PC-9 (cell line): Measurements from ENCODE around the gene HBE1. TPM values are rescaled to one million over a fixed set of nuclear protein-coding genes. Genes with fewer than 3 reads are reported as not detected.

Source experiments
- BruUV-seq: library from RNA; stranded (reverse); fragments of 400-500 nt; replicated peaks from 2 replicates; lab custom pipeline; 2021; lab: Mats Ljungman, UMichigan
- CTCF ChIA-PET: fragments of 300-600 bp; sonication (Branson Sonifier 250); formaldehyde crosslinking; loops from one replicate; lab custom pipeline; 2022; ENCODE audit warnings: antibody characterized with exemption; lab: Charles Lee
- POLR2A ChIA-PET: fragments of 300-600 bp; sonication (Branson Sonifier 250); formaldehyde crosslinking; loops from one replicate; lab custom pipeline; 2022; ENCODE audit warnings: antibody characterized with exemption; ENCODE audit not compliant: unreplicated experiment; lab: Charles Lee
- DNase-seq, 2 experiments: peaks; one replicate each; pipeline versions ENCODE4 v3.0.0 to v3.0.0-alpha.2; 2015 to 2022; ENCODE audit warnings: mixed read lengths in 1 of 2
- H2AFZ ChIP-seq: fragments of 200-600 bp; sonication (generic); 2 replicates; pipeline ENCODE4 v1.8.1; 2017; ENCODE audit warnings: antibody characterized with exemption
- H3F3A ChIP-seq: fragments of 200-600 bp; sonication (generic); 2 replicates; pipeline ENCODE4 v1.8.1; 2017; ENCODE audit warnings: antibody characterized with exemption, mild to moderate bottlenecking, low read depth; ENCODE audit not compliant: insufficient read depth
- H3K27ac ChIP-seq: fragments of 200-600 bp; sonication (generic); 2 replicates; pipeline ENCODE4 v1.6.1; 2016; ENCODE audit warnings: mixed run types
- H3K27me3 ChIP-seq: fragments of 200-600 bp; sonication (generic); 2 replicates; pipeline ENCODE4 v1.6.1; 2016; ENCODE audit warnings: low read depth, mixed run types; ENCODE audit not compliant: insufficient read depth
- H3K36me3 ChIP-seq: fragments of 200-600 bp; sonication (generic); 2 replicates; pipeline ENCODE4 v1.6.1; 2016; ENCODE audit warnings: low read depth, mixed run types
- H3K4me1 ChIP-seq: fragments of 200-600 bp; sonication (generic); replicated peaks from 2 replicates; pipeline ENCODE4 v1.6.1; 2016; ENCODE audit warnings: mixed run types; ENCODE audit not compliant: insufficient read depth
- H3K4me2 ChIP-seq: fragments of 200-600 bp; sonication (generic); 2 replicates; pipeline ENCODE4 v1.6.1; 2017; ENCODE audit warnings: mixed run types
- H3K4me3 ChIP-seq: fragments of 200-600 bp; sonication (generic); 2 replicates; pipeline ENCODE4 v1.6.1; 2016; ENCODE audit warnings: mixed run types
- H3K79me2 ChIP-seq: fragments of 200-600 bp; sonication (generic); 2 replicates; pipeline ENCODE4 v1.6.1; 2017; ENCODE audit warnings: low read depth, mixed run types
- H3K9me2 ChIP-seq: fragments of 200-600 bp; sonication (generic); 2 replicates; pipeline ENCODE4 v1.8.1; 2017; ENCODE audit warnings: mild to moderate bottlenecking; ENCODE audit not compliant: insufficient read depth
- H3K9me3 ChIP-seq: fragments of 200-600 bp; sonication (generic); 2 replicates; pipeline ENCODE4 v1.8.1; 2016; ENCODE audit warnings: low read depth; ENCODE audit not compliant: insufficient read depth
- H4K20me1 ChIP-seq: fragments of 200-600 bp; sonication (generic); 2 replicates; pipeline ENCODE4 v1.8.1; 2017; ENCODE audit not compliant: insufficient read depth
- CTCF ChIP-seq: fragments of 200-600 bp; sonication (generic); conservative IDR thresholded peaks from 2 replicates; pipeline ENCODE4 v1.6.1; 2017; ENCODE audit warnings: mixed run types, antibody characterized with exemption, mild to moderate bottlenecking, moderate library complexity
- EZH2 ChIP-seq: fragments of 200-600 bp; sonication (generic); IDR thresholded peaks from 2 replicates; pipeline ENCODE4 v1.8.0; 2017; ENCODE audit warnings: antibody characterized with exemption, low read depth
- intact Hi-C: fragments of 100-400 bp; cut with micrococcal nuclease; formaldehyde crosslinking; loops from one replicate; pipeline ENCODE4 v1.10.0; 2022; ENCODE audit not compliant: unreplicated experiment
- total RNA-seq: library from RNA; stranded (reverse); gene quantifications from 2 replicates; pipeline ENCODE4 v1.2.3, GENCODE V29; 2021

Gene HBE1
- total RNA-seq, 1 experiment from 2014 or later: 1.4 TPM

GRCh38 chr11:5226732-5227310, 42.9 kb downstream of the HBE1 start, which contains the start of gene HBB:
Gene HBB (minus strand): TSS chr11:5227071. CDS start chr11:5227021, 50 bp downstream.
- Histone ChIP-seq H3K27me3 (no peaks in the 10 kb centered on the region), H3K36me3 (no peaks in the 10 kb centered on the region), H3K9me2 (no peaks in the 10 kb centered on the region), H2AFZ (no peak within 1 kb of the TSS), H3F3A (no peaks in the 10 kb centered on the region), H3K4me2 (no peak within 1 kb of the TSS), H4K20me1 (no peaks in the 10 kb centered on the region), H3K27ac (no peak within 1 kb of the TSS), H3K4me1 (no peaks in the 10 kb centered on the region), H3K4me3 (no peak within 1 kb of the TSS), H3K9me3 (no peaks in the 10 kb centered on the region), H3K79me2 (no peaks in the 10 kb centered on the region)
- intact Hi-C loops: no loop called here
- CTCF ChIA-PET: no interaction called here
- TF ChIP-seq EZH2 (no peak), CTCF (no peak)
- no TSS peak for BruUV-seq
- POLR2A ChIA-PET: no interaction called here
- DNase-seq: no peak

DNA sequence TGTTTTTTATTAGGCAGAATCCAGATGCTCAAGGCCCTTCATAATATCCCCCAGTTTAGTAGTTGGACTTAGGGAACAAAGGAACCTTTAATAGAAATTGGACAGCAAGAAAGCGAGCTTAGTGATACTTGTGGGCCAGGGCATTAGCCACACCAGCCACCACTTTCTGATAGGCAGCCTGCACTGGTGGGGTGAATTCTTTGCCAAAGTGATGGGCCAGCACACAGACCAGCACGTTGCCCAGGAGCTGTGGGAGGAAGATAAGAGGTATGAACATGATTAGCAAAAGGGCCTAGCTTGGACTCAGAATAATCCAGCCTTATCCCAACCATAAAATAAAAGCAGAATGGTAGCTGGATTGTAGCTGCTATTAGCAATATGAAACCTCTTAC, 44.3 kb downstream of the HBE1 start:
- H3K4me2 ChIP-seq: no peak overlapping the region
- no peak overlapping the region for H2AFZ ChIP-seq
- no peaks in the 10 kb centered on the region for H3K27me3 ChIP-seq
- H3K4me1 ChIP-seq: no peaks in the 10 kb centered on the region
- POLR2A ChIA-PET: no interaction called here
- BruUV-seq: no TSS peak
- H3K36me3 ChIP-seq: no peaks in the 10 kb centered on the region
- TF ChIP-seq CTCF: no peak
- TF ChIP-seq EZH2: no peak
- no peak for DNase-seq
- H3K27ac ChIP-seq: no peak overlapping the region
- no peaks in the 10 kb centered on the region for H3K9me2 ChIP-seq
- H3K9me3 ChIP-seq: no peaks in the 10 kb centered on the region
- H4K20me1 ChIP-seq: no peaks in the 10 kb centered on the region
- no peaks in the 10 kb centered on the region for H3K79me2 ChIP-seq
- H3F3A ChIP-seq: no peaks in the 10 kb centered on the region
- intact Hi-C loops: no loop called here
- CTCF ChIA-PET: no interaction called here
- no peak overlapping the region for H3K4me3 ChIP-seq

- Histone ChIP-seq H3K4me1 (no peaks in the 10 kb centered on the region), H3K9me3 (no peaks in the 10 kb centered on the region), H3K27ac (no peak overlapping the region), H3K4me2 (no peak overlapping the region), H3K27me3 (no peaks in the 10 kb centered on the region), H3K4me3 (no peak overlapping the region), H3K79me2 (no peaks in the 10 kb centered on the region), H4K20me1 (no peaks in the 10 kb centered on the region), H3K9me2 (no peaks in the 10 kb centered on the region), H2AFZ (no peak overlapping the region), H3K36me3 (no peaks in the 10 kb centered on the region), H3F3A (no peaks in the 10 kb centered on the region)
- CTCF ChIA-PET: no interaction called here
- no peak for DNase-seq
- BruUV-seq: no TSS peak
- TF ChIP-seq CTCF (no peak), EZH2 (no peak)
- intact Hi-C loops: no loop called here
- POLR2A ChIA-PET: no interaction called here
Observed at GRCh38 chr11:5224538-5225479, 44.9 kb downstream of the HBE1 start.
